IMR-90 (cell line): Measurements from ENCODE around the gene SYMPK. TPM values are rescaled to one million over a fixed set of nuclear protein-coding genes. Genes with fewer than 3 reads are reported as not detected.

Experiments
- ATAC-seq: fragments of 200-7000 bp; cut with Tn5 transposase; 2 replicates; pipeline ENCODE4 v1.9.1; 2020; ENCODE audit warnings: low read depth, mild to moderate bottlenecking, moderate library complexity
- BruUV-seq: library from RNA; stranded (reverse); fragments of 400-500 nt; replicated peaks from 2 replicates; lab custom pipeline; 2021; lab: Mats Ljungman, UMichigan
- CTCF ChIA-PET: fragments of 300-600 bp; formaldehyde crosslinking; extraction: SDS; loops from one replicate; lab custom pipeline; 2021; ENCODE audit warnings: antibody characterized with exemption; lab: Yijun Ruan, JAX
- POLR2A ChIA-PET: fragments of 300-600 bp; sonication (Branson Sonifier 250); formaldehyde crosslinking; loops from one replicate; lab custom pipeline; 2022; ENCODE audit warnings: antibody characterized with exemption; ENCODE audit not compliant: unreplicated experiment; lab: Charles Lee
- DNase-seq: peaks from one replicate; pipeline ENCODE4 v3.0.0; 2013
- H2AFZ ChIP-seq: replicated peaks from 2 replicates; pipeline ENCODE3; 2013; ENCODE audit warnings: low read length, mild to moderate bottlenecking; ENCODE audit not compliant: poor library complexity
- H2AK5ac ChIP-seq: 2 replicates; pipeline ENCODE4 v1.6.1; 2013; ENCODE audit warnings: low read depth, low read length, inconsistent platforms
- H2AK9ac ChIP-seq: replicated peaks from 2 replicates; pipeline ENCODE3; 2013; ENCODE audit warnings: mild to moderate bottlenecking, low read depth, low read length, moderate library complexity; ENCODE audit not compliant: poor library complexity
- H2BK120ac ChIP-seq: 2 replicates; pipeline ENCODE4 v1.6.1; 2013; ENCODE audit warnings: low read depth, low read length, inconsistent platforms
- H2BK15ac ChIP-seq: 3 replicates; pipeline ENCODE4 v1.6.1; 2013; ENCODE audit warnings: low read depth, low read length, inconsistent platforms
- H2BK20ac ChIP-seq: 2 replicates; pipeline ENCODE4 v1.6.1; 2013; ENCODE audit warnings: low read depth, mild to moderate bottlenecking, inconsistent platforms, low read length, moderate library complexity
- H2BK5ac ChIP-seq: 2 replicates; pipeline ENCODE4 v1.6.1; 2013; ENCODE audit warnings: mild to moderate bottlenecking, low read depth, low read length, inconsistent platforms; ENCODE audit not compliant: poor library complexity, severe bottlenecking
- H3K14ac ChIP-seq: replicated peaks from 2 replicates; pipeline ENCODE4 v1.6.1; 2013; ENCODE audit warnings: low read depth, low read length, inconsistent platforms
- H3K18ac ChIP-seq: 2 replicates; pipeline ENCODE4 v1.6.1; 2013; ENCODE audit warnings: low read depth, low read length, control low read depth
- H3K23ac ChIP-seq: 2 replicates; pipeline ENCODE4 v1.6.1; 2013; ENCODE audit warnings: low read depth, low read length, inconsistent platforms
- H3K27ac ChIP-seq: 2 replicates; pipeline ENCODE4 v1.5.1; 2013; ENCODE audit warnings: mild to moderate bottlenecking, control low read depth, low read length; ENCODE audit not compliant: insufficient read depth
- H3K27me3 ChIP-seq: 2 replicates; pipeline ENCODE4 v1.6.1; 2013; ENCODE audit warnings: low read length; ENCODE audit not compliant: control insufficient read depth, insufficient read depth
- H3K36me3 ChIP-seq: 2 replicates; pipeline ENCODE4 v1.6.1; 2013; ENCODE audit warnings: low read length, mixed read lengths; ENCODE audit not compliant: control insufficient read depth, insufficient read depth
- H3K4ac ChIP-seq: 2 replicates; pipeline ENCODE4 v1.6.1; 2013; ENCODE audit warnings: low read depth, low read length, inconsistent platforms
- H3K4me1 ChIP-seq: 2 replicates; pipeline ENCODE4 v1.6.1; 2013; ENCODE audit warnings: low read length, mixed read lengths; ENCODE audit not compliant: control insufficient read depth, insufficient read depth
- H3K4me2 ChIP-seq: 2 replicates; pipeline ENCODE4 v1.6.1; 2013; ENCODE audit warnings: low read depth, mild to moderate bottlenecking, control low read depth, low read length, moderate library complexity
- H3K4me3 ChIP-seq: 2 replicates; pipeline ENCODE4 v1.5.1; 2013; ENCODE audit warnings: low read depth, mild to moderate bottlenecking, control low read depth, low read length, moderate library complexity; ENCODE audit not compliant: insufficient read depth
- H3K56ac ChIP-seq: 2 replicates; pipeline ENCODE4 v1.6.1; 2013; ENCODE audit warnings: low read length, inconsistent platforms; ENCODE audit not compliant: insufficient read depth; ENCODE audit errors: extremely low read depth
- H3K79me1 ChIP-seq, 2 experiments: 2 replicates each; pipeline ENCODE4 v1.6.1; 2013; ENCODE audit warnings: low read length in 2 of 2, inconsistent platforms in 1 of 2, low read depth in 1 of 2
- H3K9ac ChIP-seq: 2 replicates; pipeline ENCODE4 v1.6.1; 2013; ENCODE audit warnings: low read depth, low read length, control low read depth
- H3K9me1 ChIP-seq: 2 replicates; pipeline ENCODE4 v1.6.1; 2013; ENCODE audit warnings: low read length, inconsistent platforms; ENCODE audit not compliant: insufficient read depth
- H3K9me3 ChIP-seq: 2 replicates; pipeline ENCODE4 v1.6.1; 2013; ENCODE audit warnings: low read length; ENCODE audit not compliant: control insufficient read depth, insufficient read depth
- H4K20me1 ChIP-seq: 2 replicates; pipeline ENCODE4 v1.6.1; 2013; ENCODE audit warnings: low read length, inconsistent platforms; ENCODE audit not compliant: insufficient read depth
- H4K5ac ChIP-seq: 2 replicates; pipeline ENCODE4 v1.6.1; 2013; ENCODE audit warnings: mild to moderate bottlenecking, low read depth, low read length, control low read depth
- H4K8ac ChIP-seq, 2 experiments: 2 replicates each; pipeline ENCODE4 v1.6.1; 2013; ENCODE audit warnings: low read depth in 2 of 2, low read length in 2 of 2, control low read depth in 1 of 2, inconsistent platforms in 1 of 2
- H4K91ac ChIP-seq: 2 replicates; pipeline ENCODE4 v1.6.1; 2013; ENCODE audit warnings: low read depth, low read length, inconsistent platforms; ENCODE audit not compliant: insufficient read depth
- CEBPB ChIP-seq: IDR thresholded peaks from 2 replicates; pipeline ENCODE4 v1.6.1; 2012; ENCODE audit warnings: low read depth, low read length, improper control_type of control experiment
- CHD1 ChIP-seq: IDR thresholded peaks from 2 replicates; pipeline ENCODE4 v1.6.1; 2012; ENCODE audit warnings: low read depth, low read length, improper control_type of control experiment
- ELK1 ChIP-seq: fragments of 150-350 bp; IDR thresholded peaks from 2 replicates; pipeline ENCODE4 v1.6.1; 2016; ENCODE audit warnings: low read depth, mild to moderate bottlenecking, low read length, moderate library complexity, borderline replicate concordance
- MAZ ChIP-seq: IDR thresholded peaks from 2 replicates; pipeline ENCODE4 v1.6.1; 2012; ENCODE audit warnings: low read depth, mild to moderate bottlenecking, low read length, improper control_type of control experiment, moderate library complexity, borderline replicate concordance
- MXI1 ChIP-seq: IDR thresholded peaks from 2 replicates; pipeline ENCODE4 v1.6.1; 2012; ENCODE audit warnings: low read depth, mild to moderate bottlenecking, low read length, moderate library complexity, borderline replicate concordance
- RAD21 ChIP-seq: IDR thresholded peaks from 2 replicates; pipeline ENCODE4 v1.6.1; 2012; ENCODE audit warnings: low read length, improper control_type of control experiment
- RCOR1 ChIP-seq: IDR thresholded peaks from 2 replicates; pipeline ENCODE4 v1.6.1; 2012; ENCODE audit warnings: mild to moderate bottlenecking, low read length, improper control_type of control experiment; ENCODE audit not compliant: insufficient replicate concordance
- WGBS, 2 experiments: methylation state at CpG; one replicate each; pipeline versions ENCODE4 v1.1.5 to v1.1.7; 2013; ENCODE audit warnings: missing lambda C conversion rate in 2 of 2; ENCODE audit not compliant: insufficient read length in 1 of 2; ENCODE audit errors: extremely low coverage in 2 of 2; 5-methylcytosine and 5-hydroxymethylcytosine counted together
- dilution Hi-C: fragments of 300-500 bp; cut with HindIII; formaldehyde crosslinking; loops from one replicate; pipeline ENCODE4 v1.14.3; 2018; ENCODE audit warnings: low sequenced_read_pairs; ENCODE audit not compliant: unreplicated experiment
- in situ Hi-C: fragments of 300-500 bp; cut with MboI; formaldehyde crosslinking; loops from 3 replicates; pipeline ENCODE4 v1.14.3; 2019; ENCODE audit warnings: low sequenced_read_pairs, inconsistent platforms, mixed read lengths
- intact Hi-C: fragments of 100-400 bp; cut with micrococcal nuclease; formaldehyde crosslinking; loops from 2 replicates; pipeline ENCODE4 v1.10.0; 2022
- polyA plus RNA-seq, 3 experiments: library from polyadenylated mRNA; depleted of rRNA; stranded (reverse); fragments of >200 nt; gene quantifications; 2 replicates each; pipeline ENCODE4 v1.2.3, GENCODE V29; 2012; ENCODE audit warnings: low replicate concordance in 1 of 3
- total RNA-seq: library from RNA; depleted of rRNA; stranded (reverse); fragments of >200 nt; gene quantifications from 2 replicates; pipeline ENCODE4 v1.2.3, GENCODE V29; 2012

The SYMPK gene
- total and polyA plus RNA-seq, 2 of the 4 experiments (the other 2 are of a cell fraction), result 35.3 to 71.5 TPM

GRCh38 chr19:45767410-45767880 is 95.5 kb downstream of the SYMPK start:
- DNase-seq (peak; percentile 89), ATAC-seq (peak; percentile 28)
- dilution Hi-C loops, result no loop called here
- peak overlapping the region; percentile 62; the same call in 1 of the 2 replicates for H3K18ac ChIP-seq
- peak overlapping the region; percentile 98 for H2AK9ac ChIP-seq
- ChIA-PET POLR2A (interaction anchor here (0.5 to 0.6 kb wide), 3 partner anchors 15 to 37 kb away, joined by 4 to 10 read pairs (median 5); partner anchors contain the start of gene FBXO46), CTCF (interaction anchor here (0.6 to 1.2 kb wide), 3 partner anchors 32 to 222 kb away, joined by 3 to 6 read pairs (median 4); no protein-coding TSS in a partner anchor)
- H3K9ac ChIP-seq, result peak overlapping the region; percentile 89
- peak overlapping the region; percentile 91 for H3K23ac ChIP-seq
- no peak overlapping the region for H2BK20ac ChIP-seq
- H3K79me1 ChIP-seq, result peaks cover 0 to 20% of the 10 kb centered on the region in 2 experiments; a peak in 1 of 4 replicates
- H3K27ac ChIP-seq, result peak overlapping the region; percentile 98
- H3K4ac ChIP-seq, result peak overlapping the region; percentile 85
- H3K9me1 ChIP-seq, result no peaks in the 10 kb centered on the region; the same call in 1 of the 2 replicates
- peak overlapping the region; percentile 97 for H2BK5ac ChIP-seq
- peak overlapping the region; percentile 88; the same call in 1 of the 2 replicates for H3K14ac ChIP-seq
- peaks cover 5% of the 10 kb centered on the region; the same call in 1 of the 2 replicates for H3K36me3 ChIP-seq
- H4K20me1 ChIP-seq, result peaks cover 12% of the 10 kb centered on the region
- no TSS peak for BruUV-seq
- H3K27me3 ChIP-seq, result no peaks in the 10 kb centered on the region
- peak overlapping the region; percentile 88 for H2AFZ ChIP-seq
- peak overlapping the region; percentile 46; the same call in 1 of the 2 replicates for H4K5ac ChIP-seq
- TF ChIP-seq RCOR1, result no peak
- peak; percentile 45; the same call in 1 of the 2 replicates for TF ChIP-seq CEBPB
- no peak for TF ChIP-seq RAD21
- TF ChIP-seq CHD1, result no peak
- peak; percentile 87; the same call in 1 of the 2 replicates for TF ChIP-seq MAZ
- TF ChIP-seq ELK1, result no peak
- peak; percentile 44; the same call in 1 of the 2 replicates for TF ChIP-seq MXI1
- H3K9me3 ChIP-seq, result no peaks in the 10 kb centered on the region
- H4K91ac ChIP-seq, result peak overlapping the region; percentile 86
- intact Hi-C loops, result loop anchor here (2.0 kb wide), 1 partner anchor 37 kb away; the partner anchor contains the start of gene FBXO46
- H3K56ac ChIP-seq, result peak overlapping the region; percentile 66
- peaks cover 22% of the 10 kb centered on the region for H3K4me1 ChIP-seq
- H2BK15ac ChIP-seq, result no peak overlapping the region
- peak overlapping the region; percentile 81 for H2AK5ac ChIP-seq
- WGBS, 2 experiments, result 0% methylated on average over 5 of the region's 31 CpGs; no CpG with 5 or more reads in 1 of the 2 experiments
- H4K8ac ChIP-seq, result peak overlapping the region; percentile 15 to 86; a peak in 2 of 4 replicates
- H2BK120ac ChIP-seq, result peak overlapping the region; percentile 63; the same call in 1 of the 2 replicates
- in situ Hi-C loops, result no loop called here
- peak overlapping the region; percentile 62 for H3K4me3 ChIP-seq
- peak overlapping the region; percentile 86 for H3K4me2 ChIP-seq
